GM19468 (cell line): ENCODE measurements around the gene ARHGEF19.

Experiments
- ATAC-seq: cut with Tn5 transposase; IDR thresholded peaks from one replicate; pipeline ENCODE4 v1.9.1; 2021; ENCODE audit warnings: mild to moderate bottlenecking, moderate library complexity, moderate number of reproducible peaks; ENCODE audit not compliant: unreplicated experiment; ENCODE audit errors: extremely low read depth

Gene ARHGEF19

DNA sequence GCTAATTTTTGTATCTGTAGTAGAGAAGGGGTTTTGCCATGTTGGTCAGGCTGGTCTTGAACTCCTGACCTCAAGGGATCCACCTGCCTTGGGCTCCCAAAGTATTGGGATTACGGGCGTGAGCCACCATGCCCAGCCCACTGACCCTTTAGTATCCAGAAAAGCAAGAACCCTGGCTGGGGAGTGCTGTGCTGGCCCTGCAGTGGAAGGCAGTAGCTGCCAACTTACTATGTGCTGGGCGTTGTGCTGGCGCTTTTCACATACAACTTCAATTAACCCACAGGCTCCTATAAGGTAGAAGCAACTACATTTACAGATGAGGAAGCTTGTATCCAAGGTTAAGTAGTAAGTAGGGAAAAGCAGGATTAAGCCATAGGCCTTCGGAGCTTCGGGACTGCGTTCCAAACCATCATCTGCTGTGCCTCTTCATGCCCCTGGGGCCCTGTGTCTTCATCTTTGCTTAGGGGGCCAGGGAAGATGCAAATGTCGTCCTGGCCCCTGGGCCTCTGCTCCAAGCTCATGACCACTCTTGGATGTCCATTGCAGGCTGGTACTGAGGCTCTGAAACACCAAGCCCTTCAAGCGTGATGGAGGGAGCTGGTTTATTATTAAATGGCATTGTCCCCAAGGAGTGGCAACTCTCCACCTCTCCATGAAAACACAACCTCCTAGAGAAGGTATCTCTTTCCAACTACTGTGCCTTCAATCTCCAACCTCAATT is 33.2 kb upstream of the ARHGEF19 start:
- no peak for ATAC-seq

- ATAC-seq, result no peak
Measured at GRCh38 chr1:16244650-16245285, 32.3 kb upstream of the ARHGEF19 start.

GRCh38 chr1:16243936-16244649 is 31.6 kb upstream of the ARHGEF19 start:
- ATAC-seq, result no peak

- no peak for ATAC-seq
Measured at GRCh38 chr1:16243215-16243610, 30.8 kb upstream of the ARHGEF19 start.

DNA sequence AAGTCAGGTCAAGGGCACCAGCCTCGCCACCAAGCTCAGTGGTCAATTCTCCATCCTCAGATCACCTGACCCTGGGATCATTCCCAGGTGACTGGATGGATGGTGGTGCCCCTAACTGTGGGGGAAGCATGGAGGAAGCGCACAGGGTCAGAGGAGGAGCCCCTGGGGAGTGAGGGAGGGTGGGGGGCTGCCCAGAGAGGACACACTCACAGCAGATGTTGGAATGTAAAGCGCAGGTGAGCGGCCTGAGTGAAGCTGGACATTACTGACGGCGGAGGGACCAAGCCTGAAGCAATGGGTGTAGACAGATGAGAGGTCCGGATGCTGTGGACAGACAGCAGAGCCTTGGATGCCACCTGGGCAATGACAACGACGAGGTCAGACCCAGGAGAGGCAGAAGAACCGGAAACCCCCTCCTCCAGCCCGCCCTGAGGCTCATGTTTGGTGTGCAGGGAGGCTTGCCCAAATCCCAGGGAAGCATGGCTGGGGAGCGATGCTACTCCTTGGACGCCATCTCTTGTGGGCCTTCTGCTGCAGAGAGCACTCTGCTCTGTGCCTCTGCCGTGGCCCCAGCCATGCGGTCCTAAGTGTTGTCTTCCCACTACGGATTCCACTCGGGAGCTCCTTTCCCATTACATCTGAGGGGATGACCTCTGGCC is 30.2 kb upstream of the ARHGEF19 start:
- ATAC-seq, result no peak

DNA sequence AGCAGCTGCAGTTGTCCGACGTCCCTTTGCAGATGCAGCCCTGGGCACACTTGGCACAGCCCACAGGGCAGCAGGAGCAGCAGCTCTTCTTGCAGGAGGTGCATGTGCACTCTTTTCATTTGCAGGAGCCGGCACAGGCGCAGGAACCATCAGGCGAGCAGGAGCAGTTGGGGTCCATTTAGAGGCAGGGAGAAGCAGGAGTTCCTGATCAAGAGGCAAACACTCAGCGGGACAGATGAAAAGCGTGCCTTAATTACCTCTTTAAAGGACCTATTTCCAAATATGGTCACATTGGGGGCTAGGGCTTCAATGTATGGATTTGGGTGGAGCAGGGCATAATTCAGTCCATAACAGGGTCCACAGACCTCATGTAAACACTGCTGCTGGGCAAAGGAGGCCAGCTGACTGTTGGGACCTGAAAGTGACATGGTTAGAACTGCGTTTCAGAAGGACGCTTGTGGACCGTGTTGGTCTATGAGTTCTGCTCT is 28.8 kb upstream of the ARHGEF19 start:
- ATAC-seq, result no peak

GRCh38 chr1:16239972-16240491 is 27.6 kb upstream of the ARHGEF19 start:
- no peak for ATAC-seq

- no peak for ATAC-seq
Measured at GRCh38 chr1:16237343-16237830, 24.9 kb upstream of the ARHGEF19 start.

GRCh38 chr1:16236511-16237342 is 24.3 kb upstream of the ARHGEF19 start, which contains the start of gene CPLANE2:
TSS of gene CPLANE2 (minus strand) at chr1:16237183. CDS start at chr1:16236742, 441 bp downstream.
- ATAC-seq, result peak; percentile 78

DNA sequence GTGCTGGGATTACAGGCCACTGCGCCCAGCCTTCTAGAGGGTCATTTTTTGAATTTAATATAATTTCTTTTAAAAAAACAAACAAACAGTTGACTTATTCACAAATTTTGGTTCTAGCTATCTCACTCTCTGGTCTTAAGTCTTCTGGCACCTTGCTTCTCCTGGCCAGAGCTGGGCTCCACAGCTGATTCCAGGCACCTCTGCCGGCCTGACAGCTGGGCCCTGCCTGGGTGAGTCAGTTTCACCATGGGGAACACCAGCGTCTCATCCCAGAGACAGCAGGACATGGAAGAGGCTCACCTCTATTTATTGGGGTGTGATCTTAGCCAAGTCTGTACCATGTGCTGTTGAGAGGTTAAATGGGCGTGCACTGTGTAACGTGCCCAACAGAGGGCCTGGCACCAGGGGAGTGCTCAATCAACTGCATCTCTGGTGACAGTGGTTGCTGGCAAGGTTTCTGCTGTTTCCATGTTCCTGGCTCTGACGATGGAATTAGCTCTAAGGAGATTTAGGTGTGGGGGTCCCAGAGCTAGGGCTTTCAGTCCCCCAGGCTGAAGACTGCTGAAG is 23.6 kb upstream of the ARHGEF19 start:
- peak; percentile 26 for ATAC-seq

GRCh38 chr1:16235347-16235746 is 22.9 kb upstream of the ARHGEF19 start:
- ATAC-seq, result no peak

- ATAC-seq, result no peak
Measured at GRCh38 chr1:16233431-16233830, 21.0 kb upstream of the ARHGEF19 start.

GRCh38 chr1:16232316-16232710 is 19.9 kb upstream of the ARHGEF19 start:
- no peak for ATAC-seq

DNA sequence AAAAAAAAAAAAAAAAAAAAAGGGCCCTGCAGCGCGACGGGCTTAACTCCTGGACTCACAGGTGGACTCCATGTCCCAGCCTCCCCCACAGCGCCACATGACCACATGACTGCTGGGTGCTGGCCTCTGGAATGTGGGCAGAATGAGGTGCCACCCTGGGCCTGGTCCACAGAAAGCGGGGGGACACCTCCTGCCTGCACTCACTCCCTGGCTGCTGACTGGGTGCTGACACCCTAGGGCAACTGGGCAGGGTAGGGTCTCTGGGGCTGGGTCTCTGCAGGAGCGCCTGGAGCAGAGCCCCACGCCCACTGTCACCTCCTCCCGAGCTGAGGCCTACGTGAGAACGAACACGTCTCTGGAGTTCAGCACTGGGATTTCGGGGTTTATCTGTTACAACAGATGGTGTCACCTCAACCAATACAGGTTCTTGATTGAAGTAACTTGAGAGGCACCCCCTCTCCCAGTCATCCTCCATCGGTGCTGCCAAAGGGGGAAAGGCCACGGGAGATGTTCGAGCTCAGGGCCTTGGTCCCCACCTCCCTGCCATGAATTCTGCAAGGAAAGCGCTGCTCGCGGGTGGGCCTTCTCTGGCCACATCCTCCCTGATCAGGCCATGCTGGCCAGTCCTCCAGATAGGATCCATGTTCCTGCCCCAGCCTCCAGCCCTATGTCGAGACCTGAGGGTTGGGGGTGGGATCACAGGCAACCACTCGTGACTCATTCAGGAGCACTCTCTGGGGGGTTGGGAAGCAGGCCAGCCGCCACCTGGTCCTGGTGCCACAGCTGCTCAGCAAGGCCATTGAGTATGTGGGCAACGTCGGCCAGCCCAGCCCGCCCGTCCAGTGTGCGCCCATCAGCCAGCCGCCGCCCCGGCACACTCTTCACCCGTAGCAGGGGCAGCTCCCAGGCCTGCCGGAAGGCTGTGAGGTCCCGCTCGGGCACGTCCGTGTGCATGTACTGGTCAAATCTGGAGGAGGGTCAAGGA is 19.2 kb upstream of the ARHGEF19 start:
- ATAC-seq, result no peak

GRCh38 chr1:16230744-16231143 is 18.3 kb upstream of the ARHGEF19 start:
- no peak for ATAC-seq

DNA sequence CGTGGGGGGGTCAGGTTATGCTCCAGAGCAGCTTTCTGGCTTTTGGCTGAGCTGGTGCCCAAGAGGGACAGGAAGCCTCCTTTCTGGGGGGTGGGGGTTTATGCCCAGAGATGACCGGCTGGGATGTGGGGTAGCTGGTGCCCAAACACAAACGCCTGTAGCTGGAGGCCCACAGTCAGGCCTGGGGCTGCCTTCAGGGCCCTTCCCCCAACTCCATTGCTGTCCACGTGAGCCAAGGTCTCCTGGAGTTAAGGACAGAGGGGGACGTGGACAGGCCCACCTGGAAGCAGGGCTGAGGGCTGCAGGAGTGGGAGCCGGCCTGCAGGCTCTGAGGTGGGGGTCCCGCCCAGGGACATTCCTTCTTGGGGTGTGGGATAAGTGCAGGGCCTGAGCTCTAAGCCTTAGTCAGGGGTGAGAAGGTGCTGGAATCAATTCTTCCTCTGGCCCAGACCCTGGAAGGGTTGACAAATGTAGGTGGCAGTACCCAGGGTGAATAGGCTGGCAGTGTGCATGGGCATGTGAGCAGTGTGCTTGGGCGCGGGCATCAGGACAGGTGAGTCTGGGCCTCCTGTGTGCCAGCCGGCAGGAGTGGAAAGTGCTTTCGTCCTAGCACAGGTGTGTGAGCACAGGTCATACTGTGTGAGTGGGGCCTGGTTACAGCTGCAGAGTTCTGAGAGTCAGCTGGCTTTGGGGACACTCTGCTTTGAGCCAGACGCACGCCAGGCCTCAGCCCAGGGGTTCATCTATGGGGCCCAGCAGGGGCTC is 17.7 kb upstream of the ARHGEF19 start:
- ATAC-seq, result no peak
